KMS-11 (cell line): ENCODE measurements around the gene SI.

Experiments used
- H2AFZ ChIP-seq: fragments of 200-600 bp; sonication (generic); 2 replicates; pipeline ENCODE4 v1.6.1; 2016; ENCODE audit warnings: antibody characterized with exemption, mixed run types, low read depth
- H3K27ac ChIP-seq: fragments of 200-600 bp; sonication (generic); 2 replicates; pipeline ENCODE4 v1.6.1; 2016; ENCODE audit warnings: mild to moderate bottlenecking, mixed run types
- H3K27me3 ChIP-seq: fragments of 200-600 bp; sonication (generic); 2 replicates; pipeline ENCODE4 v1.6.1; 2017; ENCODE audit warnings: mild to moderate bottlenecking, low read depth, mixed run types, moderate library complexity; ENCODE audit not compliant: insufficient read depth
- H3K36me3 ChIP-seq: fragments of 200-600 bp; sonication (generic); 2 replicates; pipeline ENCODE4 v1.6.1; 2017; ENCODE audit warnings: mild to moderate bottlenecking, mixed run types; ENCODE audit not compliant: insufficient read depth
- H3K4me1 ChIP-seq: fragments of 200-600 bp; sonication (generic); 2 replicates; pipeline ENCODE4 v1.6.1; 2016; ENCODE audit warnings: mild to moderate bottlenecking, low read depth, mixed run types; ENCODE audit not compliant: poor library complexity, severe bottlenecking
- H3K4me2 ChIP-seq: fragments of 200-600 bp; sonication (generic); 2 replicates; pipeline ENCODE4 v1.7.0; 2016; ENCODE audit warnings: mild to moderate bottlenecking, mixed run types
- H3K4me3 ChIP-seq: fragments of 200-600 bp; sonication (generic); IDR thresholded peaks from 2 replicates; pipeline ENCODE4 v1.6.1; 2017; ENCODE audit warnings: low read depth, low read length, mixed read lengths; ENCODE audit not compliant: insufficient read depth
- H3K79me2 ChIP-seq: fragments of 200-600 bp; sonication (generic); 2 replicates; pipeline ENCODE4 v1.6.1; 2016; ENCODE audit warnings: low read depth, mixed run types; ENCODE audit not compliant: insufficient read depth
- H3K9ac ChIP-seq: fragments of 200-600 bp; sonication (generic); 2 replicates; pipeline ENCODE4 v1.6.1; 2016; ENCODE audit warnings: mild to moderate bottlenecking, mixed run types
- H4K20me1 ChIP-seq: fragments of 200-600 bp; sonication (generic); 2 replicates; pipeline ENCODE4 v1.6.1; 2016; ENCODE audit warnings: mild to moderate bottlenecking, mixed run types; ENCODE audit not compliant: insufficient read depth
- CTCF ChIP-seq: fragments of 200-600 bp; sonication (generic); conservative IDR thresholded peaks from 2 replicates; pipeline ENCODE4 v1.6.1; 2017; ENCODE audit warnings: low read depth, mild to moderate bottlenecking, antibody characterized with exemption, low read length, moderate library complexity, mixed read lengths

The SI gene

DNA sequence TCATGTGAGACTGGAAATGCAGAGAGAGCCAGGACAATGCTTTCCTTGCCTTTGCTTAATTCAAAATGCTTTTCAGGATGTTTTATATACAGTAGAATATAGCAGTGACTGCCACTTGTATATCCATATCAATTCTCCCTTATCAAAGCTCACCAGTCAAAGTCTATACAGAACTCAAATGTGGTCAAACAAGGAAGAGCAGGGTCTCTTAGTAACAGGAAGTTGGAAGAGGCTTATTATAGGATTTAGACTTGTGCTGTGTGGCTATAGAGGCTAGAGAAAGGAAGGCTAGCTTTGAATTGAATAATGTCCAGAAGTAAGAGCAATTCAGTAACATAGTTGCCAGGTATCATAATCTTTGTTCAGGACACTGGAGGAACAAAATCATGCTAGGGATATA, 4.4 kb upstream of the SI start:
- Histone ChIP-seq H3K9ac (no peak overlapping the region), H3K27me3 (no peaks in the 10 kb centered on the region), H3K27ac (no peak overlapping the region), H3K79me2 (no peaks in the 10 kb centered on the region), H4K20me1 (no peaks in the 10 kb centered on the region), H3K4me2 (no peak overlapping the region), H3K4me3 (no peak overlapping the region), H2AFZ (no peak overlapping the region), H3K36me3 (no peaks in the 10 kb centered on the region), H3K4me1 (no peaks in the 10 kb centered on the region)
- no peak for TF ChIP-seq CTCF

DNA sequence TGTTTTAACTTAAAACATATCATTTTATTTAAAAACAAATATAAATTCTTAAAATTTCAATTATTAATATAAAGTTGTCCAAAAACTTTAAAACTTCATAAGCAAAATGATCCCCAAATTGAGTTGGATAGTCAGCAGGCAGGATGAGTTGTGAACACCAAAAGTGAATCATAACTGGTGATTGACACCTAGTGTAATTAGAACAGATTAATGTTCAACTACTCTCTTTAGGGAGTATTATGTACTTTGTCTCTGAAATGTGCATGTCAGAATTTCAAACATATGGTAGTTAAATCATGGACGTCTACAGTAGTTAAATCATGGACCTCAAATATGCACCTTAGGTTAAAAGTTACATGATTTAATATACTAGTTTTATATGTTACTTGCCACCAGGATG, 2.9 kb upstream of the SI start:
- H3K4me1 ChIP-seq: no peaks in the 10 kb centered on the region
- H2AFZ ChIP-seq: no peak overlapping the region
- no peak for TF ChIP-seq CTCF
- H3K9ac ChIP-seq: no peak overlapping the region
- H4K20me1 ChIP-seq: no peaks in the 10 kb centered on the region
- H3K36me3 ChIP-seq: no peaks in the 10 kb centered on the region
- no peaks in the 10 kb centered on the region for H3K27me3 ChIP-seq
- H3K79me2 ChIP-seq: no peaks in the 10 kb centered on the region
- H3K4me2 ChIP-seq: no peak overlapping the region
- no peak overlapping the region for H3K4me3 ChIP-seq
- no peak overlapping the region for H3K27ac ChIP-seq

GRCh38 chr3:165075695-165076094, 2.6 kb downstream of the SI start:
- Histone ChIP-seq H4K20me1 (no peaks in the 10 kb centered on the region), H3K4me3 (no peak overlapping the region), H2AFZ (no peak overlapping the region), H3K79me2 (no peaks in the 10 kb centered on the region), H3K4me1 (no peaks in the 10 kb centered on the region), H3K9ac (no peak overlapping the region), H3K27ac (no peak overlapping the region), H3K36me3 (no peaks in the 10 kb centered on the region), H3K27me3 (no peaks in the 10 kb centered on the region), H3K4me2 (no peak overlapping the region)
- no peak for TF ChIP-seq CTCF

DNA sequence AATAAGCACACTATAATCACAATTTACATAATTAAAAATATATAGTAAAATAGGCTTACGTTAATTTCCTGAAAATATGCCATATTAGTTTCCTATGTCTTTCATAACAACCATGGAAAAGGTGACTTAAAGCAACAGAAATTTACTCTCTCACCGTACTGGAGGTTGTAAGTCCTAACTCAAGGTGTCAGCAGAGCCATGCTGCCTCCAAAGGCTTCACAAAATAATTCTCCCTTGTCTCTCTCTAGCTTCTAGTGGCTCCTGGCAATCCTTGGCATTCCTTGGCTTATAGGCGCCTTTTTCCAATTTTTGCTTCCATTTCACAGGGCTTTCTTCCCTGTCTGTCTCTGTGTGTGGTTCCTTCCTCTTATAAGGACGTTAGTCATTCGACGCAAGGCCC, 7.6 kb downstream of the SI start:
- no peak overlapping the region for H3K9ac ChIP-seq
- H3K36me3 ChIP-seq: no peaks in the 10 kb centered on the region
- no peaks in the 10 kb centered on the region for H3K4me1 ChIP-seq
- no peaks in the 10 kb centered on the region for H3K27me3 ChIP-seq
- no peaks in the 10 kb centered on the region for H4K20me1 ChIP-seq
- H3K4me3 ChIP-seq: no peak overlapping the region
- TF ChIP-seq CTCF: no peak
- no peak overlapping the region for H3K27ac ChIP-seq
- no peak overlapping the region for H2AFZ ChIP-seq
- no peak overlapping the region for H3K4me2 ChIP-seq
- no peaks in the 10 kb centered on the region for H3K79me2 ChIP-seq

- H3K27ac ChIP-seq: no peak overlapping the region
- no peaks in the 10 kb centered on the region for H3K36me3 ChIP-seq
- H3K9ac ChIP-seq: no peak overlapping the region
- H4K20me1 ChIP-seq: no peaks in the 10 kb centered on the region
- H3K4me2 ChIP-seq: no peak overlapping the region
- H3K4me1 ChIP-seq: no peaks in the 10 kb centered on the region
- H3K4me3 ChIP-seq: no peak overlapping the region
- no peak for TF ChIP-seq CTCF
- no peak overlapping the region for H2AFZ ChIP-seq
- no peaks in the 10 kb centered on the region for H3K27me3 ChIP-seq
- no peaks in the 10 kb centered on the region for H3K79me2 ChIP-seq
Measured at GRCh38 chr3:165056510-165056909, 21.8 kb downstream of the SI start.
